Pulmonary artery endothelial cell (primary cell): ENCODE data around the gene EMSY. TPM values are rescaled to one million over a fixed set of nuclear protein-coding genes. Genes with fewer than 3 reads are reported as not detected.

Experiments used
- DNase-seq: peaks from one replicate; pipeline ENCODE4 v3.0.0-alpha.2; 2011; ENCODE audit warnings: low read depth, low spot score
- total RNA-seq: library from RNA; depleted of rRNA; stranded (reverse); fragments of >200 nt; gene quantifications from 2 replicates; pipeline ENCODE4 v1.2.3, GENCODE V29; 2014

EMSY gene
- total RNA-seq, 1 donor from 2014 or later = 9.4 TPM

DNA sequence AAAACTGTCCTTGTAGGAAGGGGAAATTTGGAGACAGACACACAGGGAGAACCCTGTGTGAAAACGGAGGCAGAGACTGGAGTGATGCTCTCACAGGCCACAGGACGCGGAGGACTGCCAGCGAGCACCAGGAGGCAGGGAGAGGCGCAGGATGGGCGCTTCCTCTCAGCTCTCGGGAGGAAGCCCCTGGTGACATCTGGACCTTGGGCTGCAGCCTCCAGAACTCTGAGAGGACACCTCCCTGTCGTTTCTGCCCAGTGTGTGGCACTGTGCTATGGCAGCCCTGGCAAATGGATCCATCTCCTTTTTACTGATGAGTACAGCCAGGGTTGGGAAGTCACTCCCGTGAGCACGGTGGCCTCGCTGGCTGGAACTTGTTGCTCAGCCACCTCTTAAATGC is 151.8 kb downstream of the EMSY start:
- no peak for DNase-seq

DNA sequence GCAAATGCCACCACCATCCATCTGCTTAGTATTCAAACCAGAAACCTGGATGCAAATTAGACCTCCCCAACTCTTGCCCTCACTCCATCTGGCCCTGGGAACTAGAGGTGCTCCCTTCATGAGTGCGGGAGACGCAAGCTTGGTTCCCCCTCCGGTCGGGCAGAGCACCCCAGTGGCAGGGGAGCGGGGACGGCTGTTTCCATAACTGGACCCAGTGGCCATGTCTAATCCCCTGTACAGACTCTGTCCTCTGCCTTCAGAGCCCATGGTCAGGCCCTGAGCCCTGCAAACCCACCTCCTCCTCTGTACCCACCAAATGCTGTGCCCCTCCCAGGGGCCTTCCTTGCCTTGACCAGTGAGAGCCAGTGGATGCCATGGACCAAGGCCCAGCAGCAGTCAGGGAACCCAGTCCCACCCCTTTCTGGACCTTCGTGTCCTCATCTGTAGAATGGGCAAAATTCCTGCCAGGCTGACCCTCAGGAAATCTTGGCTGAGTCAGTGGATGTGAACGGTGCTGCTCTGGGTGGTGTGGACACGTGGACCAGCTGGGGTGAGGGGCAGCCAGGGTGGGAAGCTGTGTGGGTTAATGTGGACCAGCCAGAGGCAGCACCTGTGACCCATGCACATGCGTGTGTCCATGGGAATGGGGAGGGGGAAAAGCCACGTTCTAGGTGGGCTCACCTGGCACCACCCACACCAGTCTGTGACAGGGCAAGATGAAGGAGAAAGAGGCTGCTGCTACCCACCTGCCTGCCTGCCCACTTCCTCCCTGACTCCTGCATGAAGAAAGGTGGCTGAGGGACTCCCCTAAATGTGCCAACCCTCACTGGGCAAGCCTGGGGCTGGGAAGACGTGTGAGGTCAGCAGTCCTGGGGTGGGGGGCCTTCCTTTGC is 153.0 kb downstream of the EMSY start:
- DNase-seq = no peak

DNA sequence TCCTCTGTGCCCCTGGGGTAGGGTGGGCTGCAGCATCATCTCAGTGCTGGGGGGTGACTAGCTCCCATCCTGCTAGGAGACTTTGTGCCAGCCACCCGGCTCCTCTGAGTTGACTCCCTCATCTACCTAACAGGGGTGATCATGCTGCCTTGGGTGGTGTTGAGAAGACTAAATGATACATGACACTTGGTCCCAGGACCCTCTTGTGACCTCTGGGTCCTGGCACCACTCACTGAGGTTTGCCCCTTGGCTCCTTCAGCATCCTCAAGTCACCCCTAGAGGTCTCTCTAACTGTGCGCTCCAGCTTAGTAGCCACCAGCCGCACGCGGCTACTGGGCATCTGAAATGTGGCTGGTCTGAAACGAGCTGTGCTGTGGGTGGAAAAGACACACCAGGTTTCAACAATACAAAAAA is 153.6 kb downstream of the EMSY start:
- no peak for DNase-seq

DNA sequence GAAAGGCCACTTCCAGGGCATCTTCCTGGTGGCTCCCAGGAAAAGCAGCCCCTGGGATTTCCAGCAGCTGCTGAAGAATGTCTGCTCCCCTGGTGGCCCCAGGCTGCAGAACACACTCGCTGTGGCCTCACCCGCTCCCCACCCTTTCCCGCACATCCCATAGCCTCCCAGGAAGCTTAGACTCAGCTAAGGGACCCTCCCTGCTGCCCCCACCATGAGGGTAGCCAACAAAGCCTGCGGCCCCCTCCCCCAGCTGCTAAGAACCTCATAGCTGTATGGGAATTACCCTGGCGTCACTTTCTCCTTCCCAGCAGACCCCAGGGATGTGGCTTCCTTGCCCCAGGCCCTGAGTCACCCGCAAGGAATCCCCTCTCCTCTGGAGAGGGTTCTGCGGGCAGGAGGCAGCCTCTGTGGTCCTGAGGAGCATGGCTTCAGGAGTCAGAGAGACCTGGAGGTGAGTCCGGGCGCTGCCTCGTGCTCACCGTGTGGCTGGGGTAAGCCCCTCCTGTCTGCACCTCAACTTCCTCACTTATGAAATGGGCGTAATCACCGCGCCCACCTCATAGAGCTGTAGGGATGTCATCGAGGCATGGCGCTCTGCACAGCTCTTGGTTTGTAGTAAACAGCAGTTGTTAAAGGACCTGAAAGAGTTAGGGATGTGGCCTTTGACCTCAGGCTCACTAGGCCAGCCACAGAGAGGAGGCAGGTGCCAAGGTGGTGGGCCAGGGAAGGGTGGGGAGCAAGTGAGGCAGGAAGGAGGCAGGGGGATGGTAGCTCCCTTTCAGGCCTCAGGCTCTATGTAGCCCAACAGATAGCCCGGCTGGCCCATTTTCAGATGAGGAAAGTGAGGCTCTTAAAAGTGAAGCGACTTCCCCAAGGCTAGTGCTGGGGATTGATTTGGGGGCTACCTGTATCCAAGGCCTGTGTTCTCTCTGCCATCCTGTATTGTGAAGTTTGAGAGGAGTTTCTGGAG is 154.5 kb downstream of the EMSY start:
- DNase-seq = no peak

DNA sequence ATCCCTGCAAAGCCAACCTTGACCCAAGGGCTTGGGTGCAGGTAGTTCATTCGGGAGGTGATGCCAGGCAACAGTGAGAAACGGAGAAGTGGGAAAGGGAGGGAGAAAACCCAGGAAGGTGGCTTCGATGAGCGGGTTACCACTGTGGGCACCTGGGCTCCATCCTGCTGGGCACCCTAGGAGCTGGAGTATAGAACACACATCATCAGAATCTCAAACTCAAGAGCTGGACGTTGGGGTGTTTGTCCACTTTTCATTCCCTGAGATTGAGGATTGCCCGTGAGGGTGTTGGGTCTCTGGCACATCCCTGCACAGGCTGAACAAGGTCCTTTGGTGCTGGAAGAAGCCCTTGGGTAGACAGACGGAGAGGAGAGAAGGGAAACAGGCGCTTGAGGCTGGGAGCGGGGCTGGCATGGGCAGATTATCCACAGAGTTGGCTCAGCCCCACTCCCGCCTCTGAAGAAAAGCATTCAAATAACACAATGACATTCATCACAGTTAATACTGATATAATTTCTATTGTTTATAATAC is 155.4 kb downstream of the EMSY start:
- no peak for DNase-seq

DNA sequence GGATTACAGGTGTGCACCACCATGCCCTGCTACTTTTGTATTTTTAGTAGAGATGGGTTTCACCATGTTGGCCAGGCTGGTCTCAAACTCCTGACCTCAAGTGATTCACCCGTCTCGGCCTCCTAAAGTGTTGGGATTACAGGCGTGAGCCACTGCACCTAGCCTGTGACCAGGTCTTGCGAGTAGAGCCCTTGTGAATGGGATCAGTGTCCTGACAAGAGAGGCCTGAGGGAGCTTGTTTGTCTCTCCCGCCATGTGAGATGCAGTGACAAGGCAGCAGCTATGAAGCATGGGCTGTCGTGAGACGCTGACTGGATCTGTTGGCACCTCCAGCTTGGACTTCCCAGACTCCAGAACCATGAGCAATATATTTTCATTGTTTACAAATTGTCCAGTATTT is 156.5 kb downstream of the EMSY start:
- DNase-seq = no peak

DNA sequence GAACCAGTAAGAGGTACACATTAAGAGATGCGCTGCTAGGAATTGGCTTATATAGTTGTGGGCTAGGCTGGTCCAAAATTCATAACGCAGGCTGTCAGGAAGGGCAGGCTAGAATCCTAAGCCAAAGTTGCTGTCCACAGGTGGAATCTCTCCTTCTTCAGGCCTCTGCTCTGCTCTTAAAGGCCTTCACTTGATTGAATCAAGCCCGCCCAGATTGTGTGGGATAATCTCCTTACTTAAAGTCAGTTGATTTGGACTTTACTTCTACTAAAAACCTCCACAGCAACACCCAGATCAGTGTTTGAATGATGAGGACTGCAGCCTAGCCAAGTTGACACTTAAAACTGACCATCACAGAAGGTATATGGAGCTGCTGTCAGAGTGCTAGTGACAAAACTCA is 156.9 kb downstream of the EMSY start:
- DNase-seq = no peak

DNA sequence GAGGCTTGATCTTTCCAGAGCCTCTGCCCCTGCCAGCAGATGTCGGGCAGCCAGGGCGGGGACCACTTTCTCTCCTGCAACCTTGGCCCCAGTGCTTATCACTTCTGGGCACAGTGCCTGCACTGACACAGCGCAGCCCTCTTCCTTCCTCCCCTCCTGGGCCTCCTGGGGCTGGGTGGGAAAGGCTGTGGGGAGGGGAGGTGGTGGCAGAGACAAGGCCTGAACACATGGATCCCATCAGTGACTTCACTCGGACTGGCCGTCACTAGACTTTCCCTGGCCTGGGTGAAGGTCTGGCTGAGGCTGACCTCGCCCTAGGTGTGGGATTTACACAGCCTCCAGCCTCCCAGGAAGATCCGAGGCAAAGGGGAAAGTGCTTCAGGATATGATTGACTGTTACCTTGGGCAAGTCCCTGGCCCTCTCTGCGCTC is 157.6 kb downstream of the EMSY start:
- DNase-seq = no peak

Other genes starting within 250 kb of the EMSY start
- gene WNT11, start 238.5 kb upstream of the EMSY start, total RNA-seq = not detected in 2 replicates
- gene THAP12, start 63.9 kb upstream of the EMSY start, total RNA-seq = 45.2 and 51.6 TPM in 2 replicates
- gene GVQW3, start 63.7 kb upstream of the EMSY start, total RNA-seq = 0.79 and 0.85 TPM in 2 replicates
- 16.1 and 24.7 TPM in 2 replicates for gene LRRC32, start 225.7 kb downstream of the EMSY start, total RNA-seq